Inflammatory macrophage treated with lipopolysaccharide for 1 hour (primary cell): ENCODE data around the gene CAPN10.
A peak's percentile ranks its signal among the peaks of the same experiment; 100 is the strongest.

Experiments used
- DNase-seq, 2 donors: peaks; one replicate each; pipeline ENCODE4 v3.0.0-alpha.2; 2020 to 2022

The CAPN10 gene

DNA sequence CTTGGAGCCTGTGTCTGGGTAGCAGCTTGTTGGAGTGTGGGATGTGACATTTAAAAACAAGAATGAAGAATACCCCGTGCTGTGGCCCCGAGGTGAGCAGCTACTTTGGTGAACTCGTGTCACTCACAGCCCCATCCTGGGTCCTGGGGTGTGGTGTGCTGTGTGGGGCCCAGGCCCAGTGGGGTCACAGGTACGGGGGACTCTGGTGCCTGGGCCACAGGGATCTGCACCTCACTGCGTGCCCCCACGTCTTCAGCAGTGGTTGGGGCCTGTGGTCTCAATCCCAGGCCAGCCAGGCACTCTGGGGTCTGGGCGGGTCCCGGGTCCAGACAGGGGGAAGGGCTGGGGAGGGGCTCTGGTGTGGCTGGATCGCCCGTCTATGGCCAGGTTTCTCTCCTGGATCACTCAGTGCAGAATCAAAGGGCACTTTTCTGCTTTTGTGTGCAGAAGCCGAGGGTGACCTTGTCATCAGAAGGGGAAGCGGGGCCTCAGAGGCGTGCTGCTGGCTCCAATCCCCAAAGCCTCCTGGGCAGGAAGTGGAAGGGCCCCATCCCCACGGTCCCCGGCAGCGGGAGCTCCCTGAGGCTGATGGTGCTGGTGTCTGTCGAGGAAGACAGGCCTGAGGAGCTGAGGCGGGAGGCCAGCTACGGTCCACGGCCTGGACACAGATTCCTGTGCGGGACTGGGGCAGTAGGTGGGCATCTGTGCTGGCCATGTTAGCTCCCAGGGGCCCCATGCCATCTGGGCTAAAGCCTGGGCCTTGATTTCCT is 40.2 kb downstream of the CAPN10 start:
- peak; percentile 57 to 60 for DNase-seq

DNA sequence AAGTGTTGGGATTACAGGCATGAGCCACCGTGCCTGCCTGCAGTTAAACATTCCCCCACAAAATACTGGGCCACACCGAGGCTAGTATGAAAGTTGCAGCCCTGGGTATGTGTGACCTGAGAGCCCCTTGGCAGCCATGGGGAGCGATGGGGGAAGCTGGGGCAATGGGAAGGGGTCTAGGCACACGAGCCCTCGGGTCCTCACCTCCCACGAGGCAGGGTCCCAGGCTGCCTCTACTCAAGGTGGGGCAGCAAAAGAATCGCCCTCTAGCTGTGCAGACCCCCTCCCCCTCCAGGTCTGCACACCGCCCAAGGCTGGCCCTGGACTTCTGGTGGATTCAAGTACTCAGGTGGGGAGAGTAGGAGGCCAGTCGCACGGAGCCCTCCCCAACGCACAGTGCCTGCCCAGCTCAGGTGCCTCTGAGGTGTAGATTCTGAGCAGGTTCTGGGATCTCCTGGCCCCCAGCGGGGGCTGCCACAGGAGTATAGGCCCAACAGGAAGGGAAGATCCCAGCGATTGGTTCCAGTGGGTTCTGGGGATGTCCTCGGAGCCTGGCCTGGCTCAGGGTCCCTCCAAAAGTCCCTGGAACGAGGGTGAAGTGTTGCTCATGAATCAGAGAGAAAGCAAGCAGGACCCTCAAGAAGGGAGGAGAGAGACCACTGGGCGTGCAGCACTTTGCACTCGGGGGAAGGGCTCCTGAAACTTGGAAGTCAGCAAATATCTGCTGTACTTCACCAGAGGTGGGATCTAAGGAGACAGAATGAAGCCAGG is 41.4 kb downstream of the CAPN10 start:
- no peak for DNase-seq

DNA sequence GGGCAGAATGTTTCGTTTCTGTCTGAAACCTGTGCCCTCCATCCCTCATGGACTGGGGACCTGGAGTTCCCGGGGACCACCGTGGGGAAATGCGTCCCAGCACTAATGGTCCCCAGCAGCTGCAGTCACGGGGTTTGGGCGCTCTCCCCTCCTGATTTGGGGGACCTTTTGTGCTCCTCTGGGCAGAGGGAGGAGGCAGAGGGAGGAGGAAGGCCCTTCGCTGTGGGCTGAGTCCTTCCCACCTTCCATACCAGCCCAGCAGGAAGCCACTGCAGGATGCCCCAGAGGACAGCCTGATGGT is 41.9 kb downstream of the CAPN10 start:
- DNase-seq: no peak

DNA sequence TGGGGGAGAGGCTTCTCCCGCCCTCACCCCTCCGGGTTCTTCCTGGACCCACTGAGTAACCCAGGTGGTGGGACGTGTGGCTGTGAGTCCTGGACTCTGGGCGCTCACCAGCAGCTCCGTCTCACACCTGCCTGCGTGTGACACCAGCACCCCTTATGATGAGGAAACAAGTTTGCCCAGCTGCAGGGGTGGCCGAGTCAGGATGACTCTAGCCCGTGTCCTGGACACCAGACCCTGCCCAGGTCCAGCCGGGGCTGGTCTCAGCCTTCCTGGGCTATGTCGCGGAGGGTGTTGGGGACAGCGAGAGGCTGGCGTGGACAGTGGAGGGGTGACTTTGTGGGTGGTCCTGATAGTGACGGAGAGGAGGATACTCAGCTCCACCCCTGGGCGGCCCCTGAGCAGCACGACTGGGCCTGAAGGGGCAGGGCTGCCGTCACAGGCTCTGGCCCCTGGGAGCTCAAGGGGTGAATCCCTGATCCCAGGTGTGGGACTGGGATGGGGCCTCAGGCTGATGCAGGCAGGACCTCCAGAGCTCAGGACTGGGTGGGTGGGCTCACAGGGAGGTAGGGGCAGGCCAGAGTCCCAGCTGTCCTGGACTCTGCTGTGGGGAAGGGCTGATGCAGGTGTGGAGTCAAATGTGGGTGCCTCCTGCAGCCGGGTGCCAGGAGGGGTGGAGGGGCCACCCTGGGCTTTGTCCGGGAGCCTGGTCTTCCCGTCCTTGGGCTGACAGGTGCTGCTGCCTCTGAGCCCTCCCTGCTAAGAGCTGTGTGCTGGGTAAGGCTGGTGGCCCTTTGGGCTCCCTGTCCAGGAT is 42.5 kb downstream of the CAPN10 start:
- no peak for DNase-seq

DNA sequence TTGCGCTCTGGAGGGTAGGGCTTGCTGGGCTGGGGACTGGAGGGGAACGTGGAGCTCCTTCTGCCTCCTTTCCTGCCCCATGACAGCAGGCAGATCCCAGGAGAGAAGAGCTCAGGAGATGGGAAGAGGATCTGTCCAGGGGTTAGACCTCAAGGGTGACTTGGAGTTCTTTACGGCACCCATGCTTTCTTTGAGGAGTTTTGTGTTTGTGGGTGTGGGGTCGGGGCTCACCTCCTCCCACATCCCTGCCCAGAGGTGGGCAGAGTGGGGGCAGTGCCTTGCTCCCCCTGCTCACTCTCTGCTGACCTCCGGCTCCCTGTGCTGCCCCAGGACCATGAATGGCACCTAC is 43.1 kb downstream of the CAPN10 start:
- no peak for DNase-seq

DNA sequence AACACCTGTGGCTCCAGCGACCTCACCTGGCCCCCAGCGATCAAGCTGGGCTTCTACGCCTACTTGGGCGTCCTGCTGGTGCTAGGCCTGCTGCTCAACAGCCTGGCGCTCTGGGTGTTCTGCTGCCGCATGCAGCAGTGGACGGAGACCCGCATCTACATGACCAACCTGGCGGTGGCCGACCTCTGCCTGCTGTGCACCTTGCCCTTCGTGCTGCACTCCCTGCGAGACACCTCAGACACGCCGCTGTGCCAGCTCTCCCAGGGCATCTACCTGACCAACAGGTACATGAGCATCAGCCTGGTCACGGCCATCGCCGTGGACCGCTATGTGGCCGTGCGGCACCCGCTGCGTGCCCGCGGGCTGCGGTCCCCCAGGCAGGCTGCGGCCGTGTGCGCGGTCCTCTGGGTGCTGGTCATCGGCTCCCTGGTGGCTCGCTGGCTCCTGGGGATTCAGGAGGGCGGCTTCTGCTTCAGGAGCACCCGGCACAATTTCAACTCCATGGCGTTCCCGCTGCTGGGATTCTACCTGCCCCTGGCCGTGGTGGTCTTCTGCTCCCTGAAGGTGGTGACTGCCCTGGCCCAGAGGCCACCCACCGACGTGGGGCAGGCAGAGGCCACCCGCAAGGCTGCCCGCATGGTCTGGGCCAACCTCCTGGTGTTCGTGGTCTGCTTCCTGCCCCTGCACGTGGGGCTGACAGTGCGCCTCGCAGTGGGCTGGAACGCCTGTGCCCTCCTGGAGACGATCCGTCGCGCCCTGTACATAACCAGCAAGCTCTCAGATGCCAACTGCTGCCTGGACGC is 43.6 kb downstream of the CAPN10 start:
- DNase-seq: no peak

DNA sequence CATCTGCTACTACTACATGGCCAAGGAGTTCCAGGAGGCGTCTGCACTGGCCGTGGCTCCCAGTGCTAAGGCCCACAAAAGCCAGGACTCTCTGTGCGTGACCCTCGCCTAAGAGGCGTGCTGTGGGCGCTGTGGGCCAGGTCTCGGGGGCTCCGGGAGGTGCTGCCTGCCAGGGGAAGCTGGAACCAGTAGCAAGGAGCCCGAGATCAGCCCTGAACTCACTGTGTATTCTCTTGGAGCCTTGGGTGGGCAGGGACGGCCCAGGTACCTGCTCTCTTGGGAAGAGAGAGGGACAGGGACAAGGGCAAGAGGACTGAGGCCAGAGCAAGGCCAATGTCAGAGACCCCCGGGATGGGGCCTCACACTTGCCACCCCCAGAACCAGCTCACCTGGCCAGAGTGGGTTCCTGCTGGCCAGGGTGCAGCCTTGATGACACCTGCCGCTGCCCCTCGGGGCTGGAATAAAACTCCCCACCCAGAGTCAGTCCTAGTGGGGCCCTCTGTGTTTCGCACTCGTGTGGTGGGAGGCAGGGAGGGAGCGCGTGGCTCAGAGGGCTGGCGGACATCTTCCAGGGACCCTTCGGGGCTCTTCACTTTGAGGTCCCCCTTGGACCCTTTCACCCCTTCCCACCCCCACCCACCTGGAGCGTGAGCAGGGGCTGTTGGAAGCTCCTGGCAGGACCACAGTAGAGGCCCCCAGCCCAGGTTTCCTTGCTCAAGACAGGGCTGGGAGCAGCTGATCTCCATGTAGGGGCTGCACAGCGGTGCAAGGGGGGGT is 44.4 kb downstream of the CAPN10 start:
- no peak for DNase-seq

DNA sequence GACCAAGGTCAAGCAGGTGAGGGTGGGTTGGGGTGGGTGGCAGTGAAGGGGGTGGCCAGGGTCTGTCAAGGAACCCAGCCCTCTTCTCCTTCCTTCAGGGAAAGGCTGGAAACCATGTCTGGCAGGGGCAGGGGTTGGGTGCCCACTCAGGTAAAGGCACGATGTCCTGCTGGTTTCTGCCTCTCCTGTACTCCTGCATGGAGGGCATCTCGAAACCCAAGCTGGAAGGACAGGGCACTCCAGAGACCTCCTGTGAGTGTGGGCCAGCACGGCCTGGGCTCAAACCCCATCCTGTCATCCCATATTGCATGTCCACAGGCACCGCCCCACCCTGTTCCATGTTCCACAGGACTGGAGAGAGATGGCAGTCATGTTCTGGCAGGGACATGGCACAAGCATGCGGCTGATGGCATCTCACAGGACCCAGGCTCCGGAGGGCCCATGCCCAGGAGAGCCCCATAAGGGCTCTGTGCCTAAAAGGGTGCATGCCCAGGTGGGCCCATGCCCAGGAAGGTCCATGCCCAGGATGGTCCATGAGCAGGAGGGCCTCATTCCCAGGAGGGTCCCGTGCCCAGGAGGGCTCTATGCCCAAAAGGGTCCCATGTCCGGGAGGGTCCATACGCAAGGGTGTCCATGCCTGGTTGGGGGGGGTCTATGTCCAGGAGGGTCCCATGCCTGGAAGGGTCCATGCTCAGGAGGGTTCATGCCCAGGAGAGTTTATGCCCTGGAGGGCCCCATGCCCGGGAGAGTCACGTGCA is 45.2 kb downstream of the CAPN10 start:
- no peak for DNase-seq

DNA sequence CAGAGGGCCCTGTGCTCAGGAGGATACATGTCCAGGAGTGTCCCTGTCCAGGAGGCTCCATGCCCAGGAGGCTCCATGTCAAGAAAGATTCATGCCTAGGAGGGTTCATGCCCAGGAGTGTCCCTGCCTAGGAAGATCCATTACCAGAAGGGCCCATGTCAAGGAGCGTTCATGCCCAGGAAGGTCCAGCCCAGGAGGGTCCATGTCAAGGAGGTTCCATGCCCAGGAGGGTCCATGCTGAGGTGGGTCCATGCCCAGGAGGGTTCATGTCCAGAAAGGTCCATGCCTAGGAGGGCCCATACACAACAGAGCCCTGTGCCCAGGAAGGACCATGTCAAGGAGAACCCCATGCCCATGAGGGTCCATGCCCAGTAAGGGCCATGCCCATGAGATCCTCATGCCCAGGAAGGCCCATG is 45.8 kb downstream of the CAPN10 start:
- DNase-seq: no peak

DNA sequence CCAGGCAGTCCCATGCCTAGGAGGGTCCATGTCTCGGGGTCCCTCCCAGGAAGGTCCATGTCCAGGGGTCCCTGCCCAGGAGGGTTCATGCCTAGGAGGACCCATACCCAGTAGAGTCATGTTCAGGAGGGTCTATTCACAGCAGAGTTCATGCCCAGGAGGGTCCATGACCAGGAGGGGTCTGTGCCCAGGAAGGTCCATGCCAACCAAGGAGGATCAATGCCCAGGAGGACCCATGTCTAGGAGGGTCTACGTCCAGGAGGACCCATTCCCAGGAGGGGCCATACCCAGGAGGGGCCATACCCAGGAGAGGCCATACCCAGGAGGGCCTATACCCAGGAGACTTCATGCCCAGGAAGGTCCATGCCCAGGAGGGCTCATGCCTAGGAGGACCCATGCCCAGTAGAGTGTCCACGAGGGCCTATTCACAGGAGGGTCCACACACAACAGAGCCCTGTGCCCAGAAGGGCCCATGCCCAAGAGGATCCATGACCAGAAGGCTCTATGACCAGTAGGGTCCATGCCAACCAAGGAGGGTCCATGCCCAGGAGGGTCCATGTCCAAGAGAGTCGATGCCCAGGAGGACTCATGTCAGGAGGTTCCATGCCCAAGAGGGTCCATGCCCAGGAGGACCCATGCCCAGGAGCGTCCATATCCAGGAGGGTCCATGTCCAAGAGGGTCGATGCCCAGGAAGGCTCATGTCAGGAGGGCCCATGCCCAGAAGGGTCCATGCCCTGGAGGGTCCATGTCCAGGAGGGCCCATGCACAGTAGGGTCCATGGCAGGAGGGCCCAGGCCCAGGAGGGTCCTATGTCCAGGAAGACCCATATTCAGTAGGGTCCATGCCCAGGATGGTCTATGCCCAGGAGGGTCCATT is 48.8 kb downstream of the CAPN10 start:
- DNase-seq: no peak

DNA sequence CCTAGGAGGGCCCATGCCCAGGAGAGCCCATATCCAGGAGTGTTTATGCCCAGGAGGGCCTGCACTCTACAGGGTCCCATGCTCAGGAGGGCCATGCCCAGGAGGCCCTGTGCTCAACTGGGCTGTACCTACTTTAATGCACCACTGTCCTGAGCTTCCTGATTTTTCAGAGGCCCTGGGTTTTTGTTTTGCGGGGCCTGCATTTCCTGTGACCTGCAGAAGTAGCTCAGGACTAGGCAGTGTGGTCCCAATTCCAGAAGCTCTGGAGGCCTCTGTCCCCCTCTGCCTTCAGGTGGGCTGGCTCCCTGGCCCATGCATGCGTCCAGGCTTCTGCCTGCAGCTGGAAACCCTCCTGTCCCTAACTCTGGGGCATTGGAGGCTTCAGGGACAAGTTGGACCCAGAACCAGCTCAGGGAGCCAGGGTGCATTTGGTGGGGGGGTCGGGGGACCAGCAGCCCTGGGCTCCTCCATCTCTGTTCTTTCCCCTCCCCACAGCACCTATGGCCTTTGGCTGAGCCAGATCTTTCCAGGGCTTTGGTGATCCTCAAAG is 49.5 kb downstream of the CAPN10 start:
- no peak for DNase-seq

DNA sequence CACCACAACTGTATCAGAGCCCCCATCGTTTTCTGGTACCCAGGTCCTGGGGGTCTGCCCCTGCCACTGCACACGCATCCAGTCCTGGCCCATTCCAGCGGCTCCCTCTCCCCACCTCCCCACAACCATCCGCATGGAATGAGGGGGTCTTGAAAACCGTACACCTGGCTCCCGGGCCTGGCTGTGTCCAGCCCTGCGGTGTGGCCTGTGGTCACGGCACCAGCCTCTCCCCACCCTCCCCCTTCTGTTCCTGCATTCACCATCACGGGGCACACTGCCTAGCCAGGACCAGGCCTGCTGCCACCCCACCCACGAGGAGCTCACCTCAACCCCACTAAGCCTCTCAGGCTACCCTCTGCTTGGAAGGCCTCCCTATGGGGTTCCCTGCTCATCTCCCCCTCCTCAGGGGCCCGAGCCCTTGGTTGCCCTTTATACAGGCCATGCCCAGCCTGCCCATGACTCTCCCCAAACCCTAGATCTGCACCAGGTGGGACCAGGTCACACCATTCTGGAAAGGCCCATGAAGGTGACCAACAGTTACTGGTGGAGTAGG is 50.1 kb downstream of the CAPN10 start:
- DNase-seq: no peak

DNA sequence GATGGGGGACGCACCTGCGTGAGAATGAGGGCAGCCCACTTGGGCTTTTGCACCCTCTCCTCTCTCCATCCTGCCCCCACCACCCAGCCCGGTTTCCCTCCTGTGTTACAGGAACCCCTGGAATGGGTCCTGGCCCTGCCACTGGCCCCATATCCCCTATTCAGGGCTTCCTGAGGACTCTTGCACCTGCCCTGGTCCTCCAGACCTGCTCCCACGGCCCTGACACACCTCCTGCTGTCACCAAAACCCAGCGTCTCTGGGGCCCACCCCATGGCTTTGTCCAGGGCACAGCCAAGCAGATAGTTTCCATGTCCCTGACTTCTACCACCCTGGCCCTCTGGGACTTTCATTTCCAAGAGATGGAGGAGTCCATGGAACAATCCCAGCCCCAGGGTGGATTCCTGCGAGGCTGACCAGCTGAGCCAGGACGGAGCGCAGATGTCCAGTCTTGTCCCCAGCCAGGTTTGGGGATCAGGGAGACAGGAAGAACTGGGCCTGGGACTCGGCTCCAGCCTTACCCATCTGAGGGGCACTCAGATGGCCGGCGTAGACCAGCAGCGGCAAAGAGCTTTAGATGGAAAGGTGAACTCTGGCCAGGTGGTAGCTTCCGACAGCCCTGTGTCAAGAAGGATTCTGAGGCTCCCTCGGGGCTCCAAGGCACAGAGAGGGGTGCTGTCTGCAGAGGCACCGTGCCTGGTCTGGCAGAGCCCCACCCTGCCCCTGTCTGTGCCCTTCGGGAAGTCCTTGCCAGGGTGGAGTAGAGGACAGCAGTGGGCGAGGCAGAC is 50.8 kb downstream of the CAPN10 start:
- no peak for DNase-seq

DNA sequence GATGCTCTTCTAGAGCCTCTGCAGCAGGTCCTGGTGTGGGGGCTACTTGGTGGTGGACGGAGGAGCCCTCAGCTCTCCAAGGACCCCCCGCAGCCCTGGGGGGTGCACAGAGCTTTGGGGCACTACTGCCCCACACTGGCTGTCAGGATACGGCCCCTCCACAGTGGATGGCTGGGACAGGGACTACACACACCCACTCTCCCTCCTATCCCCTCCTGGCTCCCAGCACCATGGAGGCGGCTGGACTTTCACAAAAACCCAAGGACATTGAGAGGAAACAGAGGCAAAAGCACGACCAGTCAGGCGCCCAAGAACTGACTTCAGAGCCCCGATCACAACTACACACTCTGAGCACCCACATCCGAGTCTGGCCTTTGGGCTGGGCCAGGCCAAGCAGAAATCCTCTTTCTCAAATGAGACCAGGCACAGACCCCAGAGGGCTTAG is 51.4 kb downstream of the CAPN10 start:
- DNase-seq: no peak

DNA sequence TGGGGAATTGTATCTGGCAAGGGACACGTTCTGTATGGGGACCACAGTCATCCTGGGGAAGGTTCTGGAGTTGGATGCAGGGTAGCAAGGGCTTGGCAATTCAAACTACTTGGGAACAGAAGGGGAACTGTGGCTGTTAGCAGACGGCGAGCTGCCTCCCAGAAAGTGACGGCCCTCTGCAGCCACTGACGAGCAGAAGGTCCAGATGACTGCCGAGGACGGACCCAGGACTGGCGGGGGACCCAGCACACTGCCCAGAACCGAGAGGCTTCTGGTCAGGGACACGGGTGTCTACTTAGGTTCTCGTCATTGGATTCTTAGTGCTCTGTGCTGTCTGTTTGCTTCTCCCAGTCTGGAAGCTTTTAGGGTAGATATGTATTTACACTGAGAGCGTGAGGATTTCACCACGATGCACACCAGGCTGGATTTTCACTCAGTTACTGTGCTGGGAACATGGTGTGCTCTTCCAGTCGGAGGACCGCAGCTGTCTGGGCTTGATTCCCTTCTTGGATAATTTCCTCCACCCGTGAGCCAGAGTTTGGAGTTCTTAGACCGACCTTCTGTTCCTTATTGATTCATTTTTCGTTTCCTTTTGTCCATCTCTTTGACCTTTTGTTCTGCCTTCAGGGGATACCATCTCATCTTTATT is 52.1 kb downstream of the CAPN10 start:
- DNase-seq: no peak

DNA sequence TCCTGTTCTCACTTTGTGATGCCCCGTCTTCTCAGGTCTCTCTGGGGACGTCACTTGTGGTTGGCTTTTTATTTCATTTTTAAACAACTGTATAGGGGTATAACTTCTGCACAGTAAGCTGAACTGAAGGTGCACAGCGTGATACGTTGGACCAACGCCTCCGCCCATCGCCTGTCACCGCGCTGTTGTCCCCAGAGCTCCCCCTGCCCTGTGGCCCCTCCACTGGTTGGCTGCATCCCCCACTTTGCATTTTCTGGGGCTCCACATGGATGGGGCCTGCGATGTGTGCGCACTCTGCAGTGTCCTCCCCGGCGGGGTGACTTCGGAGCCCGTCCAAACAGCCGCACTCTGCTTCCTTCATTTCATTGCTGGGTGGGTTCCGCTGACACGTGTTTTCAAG is 53.0 kb downstream of the CAPN10 start:
- DNase-seq: no peak

DNA sequence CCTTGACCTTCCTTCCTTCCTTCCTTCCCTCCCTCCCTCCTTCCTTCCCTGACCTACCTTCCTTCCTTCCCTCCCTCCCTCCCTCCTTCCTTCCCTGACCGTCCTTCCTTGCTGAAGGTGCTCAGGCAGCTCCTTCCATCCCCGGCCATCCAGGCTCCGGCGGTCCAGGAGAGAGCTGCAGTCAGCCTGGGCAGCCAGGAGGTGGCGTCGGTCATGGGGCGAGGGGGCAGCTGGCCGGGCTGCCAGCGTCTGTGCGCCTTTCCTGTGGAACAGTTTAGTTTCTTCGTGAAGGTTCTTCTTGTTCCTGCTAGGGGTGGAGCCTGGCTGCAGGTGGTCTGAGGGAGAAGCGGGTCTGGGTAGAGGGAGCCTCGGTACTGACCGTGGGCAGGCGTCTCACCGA is 54.4 kb downstream of the CAPN10 start:
- peak; percentile 33 to 55 for DNase-seq
